IMR-90 (cell line): ENCODE measurements around the gene AGPS.

Experiments used
- BHLHE40 ChIP-seq: fragments of 150-350 bp; IDR thresholded peaks from 2 replicates; pipeline ENCODE4 v1.6.1; 2016; ENCODE audit warnings: mild to moderate bottlenecking, low read depth, low read length
- FOS ChIP-seq: fragments of 150-350 bp; IDR thresholded peaks from 2 replicates; pipeline ENCODE4 v1.6.1; 2016; ENCODE audit warnings: low read depth, low read length
- MAFK ChIP-seq: IDR thresholded peaks from 2 replicates; pipeline ENCODE4 v1.6.1; 2012; ENCODE audit warnings: low read depth, low read length, improper control_type of control experiment
- POLR2A ChIP-seq: IDR thresholded peaks from 2 replicates; pipeline ENCODE4 v1.6.1; 2012; ENCODE audit warnings: mild to moderate bottlenecking, low read depth, low read length
- SMC3 ChIP-seq: fragments of 150-350 bp; IDR thresholded peaks from 2 replicates; pipeline ENCODE4 v1.6.1; 2016; ENCODE audit warnings: low read depth, mild to moderate bottlenecking, antibody characterized with exemption, low read length, moderate library complexity
- TF ChIP-seq, protein P1 (sequence below): conservative IDR thresholded peaks from 2 replicates; pipeline ENCODE4 v1.5.1; 2012; ENCODE audit warnings: mild to moderate bottlenecking, low read depth, low read length, improper control_type of control experiment

DNA sequence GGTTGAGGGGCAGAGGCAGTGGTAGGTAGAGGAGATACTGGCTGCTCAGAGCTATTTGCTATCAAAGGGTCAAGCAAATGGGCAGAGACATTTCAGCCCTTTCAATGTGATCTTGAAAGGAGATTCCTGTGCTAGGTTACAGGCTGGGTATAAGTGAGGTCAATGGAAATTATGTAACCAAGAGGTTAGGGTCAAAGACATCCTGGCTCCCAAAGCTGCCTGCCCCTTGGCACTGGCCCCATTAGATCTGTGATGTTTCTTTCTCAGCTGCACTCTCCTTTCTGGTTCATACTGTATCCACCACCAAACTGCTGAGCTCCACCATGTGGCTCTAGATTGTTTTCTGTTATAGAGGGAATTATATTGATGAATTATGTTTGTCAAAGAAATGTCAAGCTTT, 200.4 kb downstream of the AGPS start:
- TF ChIP-seq, protein P1, sequence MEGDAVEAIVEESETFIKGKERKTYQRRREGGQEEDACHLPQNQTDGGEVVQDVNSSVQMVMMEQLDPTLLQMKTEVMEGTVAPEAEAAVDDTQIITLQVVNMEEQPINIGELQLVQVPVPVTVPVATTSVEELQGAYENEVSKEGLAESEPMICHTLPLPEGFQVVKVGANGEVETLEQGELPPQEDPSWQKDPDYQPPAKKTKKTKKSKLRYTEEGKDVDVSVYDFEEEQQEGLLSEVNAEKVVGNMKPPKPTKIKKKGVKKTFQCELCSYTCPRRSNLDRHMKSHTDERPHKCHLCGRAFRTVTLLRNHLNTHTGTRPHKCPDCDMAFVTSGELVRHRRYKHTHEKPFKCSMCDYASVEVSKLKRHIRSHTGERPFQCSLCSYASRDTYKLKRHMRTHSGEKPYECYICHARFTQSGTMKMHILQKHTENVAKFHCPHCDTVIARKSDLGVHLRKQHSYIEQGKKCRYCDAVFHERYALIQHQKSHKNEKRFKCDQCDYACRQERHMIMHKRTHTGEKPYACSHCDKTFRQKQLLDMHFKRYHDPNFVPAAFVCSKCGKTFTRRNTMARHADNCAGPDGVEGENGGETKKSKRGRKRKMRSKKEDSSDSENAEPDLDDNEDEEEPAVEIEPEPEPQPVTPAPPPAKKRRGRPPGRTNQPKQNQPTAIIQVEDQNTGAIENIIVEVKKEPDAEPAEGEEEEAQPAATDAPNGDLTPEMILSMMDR: no peak
- TF ChIP-seq SMC3 (no peak), POLR2A (no peak), BHLHE40 (no peak), MAFK (no peak), FOS (no peak)
